Stimulated activated CD8-positive, alpha-beta memory T cell treated with anti-CD3 and anti-CD28 coated beads, Interleukin-2, amount 100 ng/mL, for 1 hour (primary cell): ENCODE measurements around the gene GAL3ST1.
"Not testable (repeated sequence)": the region's sequence is repeated elsewhere in the genome, so short reads cannot be mapped to it uniquely, and the experiment has no call there.

Source experiments
- DNase-seq, 2 donors: peaks; one replicate each; pipeline ENCODE4 v3.0.0-alpha.2; 2020; ENCODE audit warnings: low read depth in 2 of 2

Gene GAL3ST1

GRCh38 chr22:30574095-30574981, at the start of gene GAL3ST1:
TSS of gene GAL3ST1 (minus strand) at chr22:30574665. CDS start at chr22:30557392, 17,273 bp downstream.
- DNase-seq: no peak

GRCh38 chr22:30619909-30620308, 45.4 kb upstream of the GAL3ST1 start:
- DNase-seq: not testable (repeated sequence)

- DNase-seq: no peak
Observed at GRCh38 chr22:30617819-30618218, 43.4 kb upstream of the GAL3ST1 start.

- DNase-seq: no peak
Observed at GRCh38 chr22:30615543-30615954, 41.1 kb upstream of the GAL3ST1 start.

- no peak for DNase-seq
Observed at GRCh38 chr22:30614879-30615278, 40.4 kb upstream of the GAL3ST1 start.

GRCh38 chr22:30614268-30614667, 39.8 kb upstream of the GAL3ST1 start:
- DNase-seq: no peak

- DNase-seq: no peak
Observed at GRCh38 chr22:30612789-30613188, 38.3 kb upstream of the GAL3ST1 start.

GRCh38 chr22:30611197-30611596, 36.7 kb upstream of the GAL3ST1 start:
- DNase-seq: no peak

GRCh38 chr22:30610299-30610698, 35.8 kb upstream of the GAL3ST1 start:
- no peak for DNase-seq

GRCh38 chr22:30609260-30610185, 35.1 kb upstream of the GAL3ST1 start:
- DNase-seq: no peak

GRCh38 chr22:30607939-30608338, 33.5 kb upstream of the GAL3ST1 start:
- DNase-seq: no peak

GRCh38 chr22:30607300-30607930, 33.0 kb upstream of the GAL3ST1 start:
- DNase-seq: no peak

- no peak for DNase-seq
Observed at GRCh38 chr22:30606455-30607299, 32.2 kb upstream of the GAL3ST1 start, which contains the start of gene TCN2. TSS of gene TCN2 (plus strand) at chr22:30607174. CDS start at chr22:30607332, 158 bp downstream.

- no peak for DNase-seq
Observed at GRCh38 chr22:30605449-30606110, 31.1 kb upstream of the GAL3ST1 start.

GRCh38 chr22:30604723-30605122, 30.3 kb upstream of the GAL3ST1 start:
- no peak for DNase-seq

GRCh38 chr22:30603801-30604200, 29.3 kb upstream of the GAL3ST1 start:
- no peak for DNase-seq

GRCh38 chr22:30602049-30602448, 27.6 kb upstream of the GAL3ST1 start:
- DNase-seq: no peak

- no peak for DNase-seq
Observed at GRCh38 chr22:30601464-30601863, 27.0 kb upstream of the GAL3ST1 start.

- DNase-seq: no peak
Observed at GRCh38 chr22:30600921-30601320, 26.5 kb upstream of the GAL3ST1 start.

GRCh38 chr22:30598986-30599385, 24.5 kb upstream of the GAL3ST1 start:
- no peak for DNase-seq
